ENCODE data around the gene MRPL51.
"Not testable (repeated sequence)": the region's sequence is repeated elsewhere in the genome, so short reads cannot be mapped to it uniquely, and the experiment has no call there.

MRPL51 gene

GRCh38 chr12:6508087-6508486, 15.0 kb upstream of the MRPL51 start:
- Histone ChIP-seq H3K4me1 (ENCODE audit: control insufficient read depth, insufficient read depth, low read length) (peaks cover 9% of the 10 kb centered on the region), H3K9me3 (ENCODE audit: control insufficient read depth, low read length) (no peaks in the 10 kb centered on the region), H3K27ac (ENCODE audit: insufficient read depth, low read depth, low read length, poor library complexity, severe bottlenecking) (no peak overlapping the region), H3K36me3 (ENCODE audit: control insufficient read depth, insufficient read depth, low read length) (peaks cover 24% of the 10 kb centered on the region), H3K4me3 (ENCODE audit: insufficient read depth, low read depth, low read length) (no peak overlapping the region), H3K27me3 (ENCODE audit: control insufficient read depth, insufficient read depth, low read length, poor library complexity, severe bottlenecking) (no peaks in the 10 kb centered on the region)
- 81 to 82% methylated on average over 7 of the region's 7 CpGs for WGBS, 2 experiments

GRCh38 chr12:6507102-6507998, 14.3 kb upstream of the MRPL51 start:
- Histone ChIP-seq H3K4me3 (ENCODE audit: insufficient read depth, low read depth, low read length) (no peak overlapping the region), H3K9me3 (ENCODE audit: control insufficient read depth, low read length) (no peaks in the 10 kb centered on the region), H3K27me3 (ENCODE audit: control insufficient read depth, insufficient read depth, low read length, poor library complexity, severe bottlenecking) (no peaks in the 10 kb centered on the region), H3K36me3 (ENCODE audit: control insufficient read depth, insufficient read depth, low read length) (peaks cover 17% of the 10 kb centered on the region), H3K4me1 (ENCODE audit: control insufficient read depth, insufficient read depth, low read length) (peaks cover 9% of the 10 kb centered on the region), H3K27ac (ENCODE audit: insufficient read depth, low read depth, low read length, poor library complexity, severe bottlenecking) (no peak overlapping the region)
- WGBS, 2 experiments = 70 to 72% methylated on average over 12 of the region's 12 CpGs

- Histone ChIP-seq H3K27me3 (ENCODE audit: control insufficient read depth, insufficient read depth, low read length, poor library complexity, severe bottlenecking) (no peaks in the 10 kb centered on the region), H3K27ac (ENCODE audit: insufficient read depth, low read depth, low read length, poor library complexity, severe bottlenecking) (no peak overlapping the region), H3K9me3 (ENCODE audit: control insufficient read depth, low read length) (no peaks in the 10 kb centered on the region), H3K36me3 (ENCODE audit: control insufficient read depth, insufficient read depth, low read length) (peaks cover 29% of the 10 kb centered on the region), H3K4me1 (ENCODE audit: control insufficient read depth, insufficient read depth, low read length) (peaks cover 3% of the 10 kb centered on the region), H3K4me3 (ENCODE audit: insufficient read depth, low read depth, low read length) (no peak overlapping the region)
- 93 to 98% methylated on average over 2 of the region's 2 CpGs for WGBS, 2 experiments
Measured at GRCh38 chr12:6500466-6500865, 7.4 kb upstream of the MRPL51 start.

GRCh38 chr12:6497291-6497690, 4.2 kb upstream of the MRPL51 start:
- not testable (repeated sequence) for H3K9me3 ChIP-seq (ENCODE audit: control insufficient read depth, low read length); H3K4me3 ChIP-seq (ENCODE audit: insufficient read depth, low read depth, low read length); H3K27ac ChIP-seq (ENCODE audit: insufficient read depth, low read depth, low read length, poor library complexity, severe bottlenecking); H3K27me3 ChIP-seq (ENCODE audit: control insufficient read depth, insufficient read depth, low read length, poor library complexity, severe bottlenecking)
- Histone ChIP-seq H3K4me1 (ENCODE audit: control insufficient read depth, insufficient read depth, low read length) (peaks cover 10% of the 10 kb centered on the region), H3K36me3 (ENCODE audit: control insufficient read depth, insufficient read depth, low read length) (peaks cover 30% of the 10 kb centered on the region)
- WGBS, 2 experiments = 93 to 100% methylated on average over 3 of the region's 3 CpGs

GRCh38 chr12:6494968-6495367, 1.9 kb upstream of the MRPL51 start:
- Histone ChIP-seq H3K4me1 (ENCODE audit: control insufficient read depth, insufficient read depth, low read length) (peaks cover 13% of the 10 kb centered on the region), H3K27me3 (ENCODE audit: control insufficient read depth, insufficient read depth, low read length, poor library complexity, severe bottlenecking) (no peaks in the 10 kb centered on the region), H3K36me3 (ENCODE audit: control insufficient read depth, insufficient read depth, low read length) (peaks cover 27% of the 10 kb centered on the region), H3K27ac (ENCODE audit: insufficient read depth, low read depth, low read length, poor library complexity, severe bottlenecking) (no peak overlapping the region), H3K9me3 (ENCODE audit: control insufficient read depth, low read length) (no peaks in the 10 kb centered on the region), H3K4me3 (ENCODE audit: insufficient read depth, low read depth, low read length) (peak overlapping the region; percentile 63)
- 78 to 93% methylated on average over 1 of the region's 1 CpG for WGBS, 2 experiments

GRCh38 chr12:6494258-6494743, 1.2 kb upstream of the MRPL51 start:
- H3K36me3 ChIP-seq (ENCODE audit: control insufficient read depth, insufficient read depth, low read length) = peaks cover 22% of the 10 kb centered on the region
- no peaks in the 10 kb centered on the region for H3K9me3 ChIP-seq (ENCODE audit: control insufficient read depth, low read length)
- 3 to 4% methylated on average over 8 to 14 of the region's 14 CpGs for WGBS, 2 experiments
- peak overlapping the region; percentile 63 for H3K4me3 ChIP-seq (ENCODE audit: insufficient read depth, low read depth, low read length)
- no peaks in the 10 kb centered on the region for H3K27me3 ChIP-seq (ENCODE audit: control insufficient read depth, insufficient read depth, low read length, poor library complexity, severe bottlenecking)
- H3K27ac ChIP-seq (ENCODE audit: insufficient read depth, low read depth, low read length, poor library complexity, severe bottlenecking) = peak overlapping the region; percentile 1
- H3K4me1 ChIP-seq (ENCODE audit: control insufficient read depth, insufficient read depth, low read length) = peaks cover 13% of the 10 kb centered on the region

GRCh38 chr12:6493497-6494257, 615 bp upstream of the MRPL51 start, which contains the start of gene NCAPD2:
Gene NCAPD2 (plus strand): TSS chr12:6494102. CDS start chr12:6495099, 997 bp downstream.
- Histone ChIP-seq H3K36me3 (ENCODE audit: control insufficient read depth, insufficient read depth, low read length) (peaks cover 16% of the 10 kb centered on the region), H3K27me3 (ENCODE audit: control insufficient read depth, insufficient read depth, low read length, poor library complexity, severe bottlenecking) (no peaks in the 10 kb centered on the region), H3K9me3 (ENCODE audit: control insufficient read depth, low read length) (no peaks in the 10 kb centered on the region), H3K27ac (ENCODE audit: insufficient read depth, low read depth, low read length, poor library complexity, severe bottlenecking) (peak within 1 kb of the TSS; percentile 91), H3K4me3 (ENCODE audit: insufficient read depth, low read depth, low read length) (peak within 1 kb of the TSS; percentile 63), H3K4me1 (ENCODE audit: control insufficient read depth, insufficient read depth, low read length) (peaks cover 13% of the 10 kb centered on the region)
- 0% methylated on average over 49 of the region's 49 CpGs for WGBS, 2 experiments

- not testable (repeated sequence) for H3K36me3 ChIP-seq (ENCODE audit: control insufficient read depth, insufficient read depth, low read length); H3K27ac ChIP-seq (ENCODE audit: insufficient read depth, low read depth, low read length, poor library complexity, severe bottlenecking); H3K9me3 ChIP-seq (ENCODE audit: control insufficient read depth, low read length); H3K27me3 ChIP-seq (ENCODE audit: control insufficient read depth, insufficient read depth, low read length, poor library complexity, severe bottlenecking); H3K4me3 ChIP-seq (ENCODE audit: insufficient read depth, low read depth, low read length)
- 83% methylated on average over 1 of the region's 1 CpG; no CpG with 5 or more reads in 1 of the 2 experiments for whole genome bisulfite sequencing, 2 experiments
- H3K4me1 ChIP-seq (ENCODE audit: control insufficient read depth, insufficient read depth, low read length) = peaks cover 12% of the 10 kb centered on the region
Measured at GRCh38 chr12:6490673-6491072, 2.4 kb downstream of the MRPL51 start.

GRCh38 chr12:6489449-6489848, 3.6 kb downstream of the MRPL51 start:
- Histone ChIP-seq H3K4me1 (ENCODE audit: control insufficient read depth, insufficient read depth, low read length) (peaks cover 4% of the 10 kb centered on the region), H3K4me3 (ENCODE audit: insufficient read depth, low read depth, low read length) (no peak overlapping the region), H3K9me3 (ENCODE audit: control insufficient read depth, low read length) (no peaks in the 10 kb centered on the region), H3K27me3 (ENCODE audit: control insufficient read depth, insufficient read depth, low read length, poor library complexity, severe bottlenecking) (no peaks in the 10 kb centered on the region), H3K36me3 (ENCODE audit: control insufficient read depth, insufficient read depth, low read length) (no peaks in the 10 kb centered on the region), H3K27ac (ENCODE audit: insufficient read depth, low read depth, low read length, poor library complexity, severe bottlenecking) (no peak overlapping the region)
- WGBS, 2 experiments = 77 to 83% methylated on average over 4 of the region's 4 CpGs

GRCh38 chr12:6488240-6488639, 4.8 kb downstream of the MRPL51 start:
- no peak overlapping the region for H3K27ac ChIP-seq (ENCODE audit: insufficient read depth, low read depth, low read length, poor library complexity, severe bottlenecking)
- 84 to 90% methylated on average over 1 of the region's 1 CpG for whole genome bisulfite sequencing, 2 experiments
- H3K4me1 ChIP-seq (ENCODE audit: control insufficient read depth, insufficient read depth, low read length) = peaks cover 4% of the 10 kb centered on the region
- H3K4me3 ChIP-seq (ENCODE audit: insufficient read depth, low read depth, low read length) = no peak overlapping the region
- H3K9me3 ChIP-seq (ENCODE audit: control insufficient read depth, low read length) = no peaks in the 10 kb centered on the region
- H3K36me3 ChIP-seq (ENCODE audit: control insufficient read depth, insufficient read depth, low read length) = no peaks in the 10 kb centered on the region
- no peaks in the 10 kb centered on the region for H3K27me3 ChIP-seq (ENCODE audit: control insufficient read depth, insufficient read depth, low read length, poor library complexity, severe bottlenecking)

Data from ectodermal cell (in vitro differentiated cells).